Left ventricle myocardium inferior (tissue), 1 donor: ENCODE measurements around the gene GRM8. TPM values are rescaled to one million over a fixed set of nuclear protein-coding genes. Genes with fewer than 3 reads are reported as not detected.

ENCODE experiments used
- DNase-seq: peaks from one replicate; pipeline ENCODE4 v3.0.0-alpha.2; 2020
- H3K27ac ChIP-seq: fragments of 200-600 bp; replicated peaks from 2 replicates; pipeline ENCODE4 v1.8.0; 2021
- H3K27me3 ChIP-seq: fragments of 200-600 bp; 2 replicates; pipeline ENCODE4 v1.8.0; 2021; ENCODE audit warnings: low read depth
- H3K36me3 ChIP-seq: fragments of 200-600 bp; 2 replicates; pipeline ENCODE4 v1.8.0; 2021
- H3K4me1 ChIP-seq: fragments of 200-600 bp; 2 replicates; pipeline ENCODE4 v1.8.0; 2021
- H3K4me3 ChIP-seq: fragments of 200-600 bp; 2 replicates; pipeline ENCODE4 v1.8.0; 2021; ENCODE audit warnings: mild to moderate bottlenecking, moderate library complexity
- H3K9me3 ChIP-seq: fragments of 200-600 bp; replicated peaks from 2 replicates; pipeline ENCODE4 v1.8.0; 2021
- intact Hi-C: fragments of 100-400 bp; cut with micrococcal nuclease; formaldehyde crosslinking; loops from one replicate; pipeline ENCODE4 v1.11.0; 2022
- total RNA-seq: library from RNA; stranded (reverse); fragmentation: NEBNext Ultra II Directional; extraction: Animal tissue kit (Norgen Biotek cat#: 25700); gene quantifications from one replicate; pipeline ENCODE4 v1.2.1, GENCODE V29; 2021
- TF ChIP-seq, protein P1 (sequence below): fragments of 200-600 bp; IDR thresholded peaks from 2 replicates; pipeline ENCODE4 v1.8.0; 2021; ENCODE audit warnings: antibody characterized with exemption, mild to moderate bottlenecking, borderline replicate concordance
- donor health status: DM: no; HTN: yes; CAD: no; lungs with severe emphysema.

The GRM8 gene
- total RNA-seq, 1 donor from 2014 or later = 0.69 TPM

DNA sequence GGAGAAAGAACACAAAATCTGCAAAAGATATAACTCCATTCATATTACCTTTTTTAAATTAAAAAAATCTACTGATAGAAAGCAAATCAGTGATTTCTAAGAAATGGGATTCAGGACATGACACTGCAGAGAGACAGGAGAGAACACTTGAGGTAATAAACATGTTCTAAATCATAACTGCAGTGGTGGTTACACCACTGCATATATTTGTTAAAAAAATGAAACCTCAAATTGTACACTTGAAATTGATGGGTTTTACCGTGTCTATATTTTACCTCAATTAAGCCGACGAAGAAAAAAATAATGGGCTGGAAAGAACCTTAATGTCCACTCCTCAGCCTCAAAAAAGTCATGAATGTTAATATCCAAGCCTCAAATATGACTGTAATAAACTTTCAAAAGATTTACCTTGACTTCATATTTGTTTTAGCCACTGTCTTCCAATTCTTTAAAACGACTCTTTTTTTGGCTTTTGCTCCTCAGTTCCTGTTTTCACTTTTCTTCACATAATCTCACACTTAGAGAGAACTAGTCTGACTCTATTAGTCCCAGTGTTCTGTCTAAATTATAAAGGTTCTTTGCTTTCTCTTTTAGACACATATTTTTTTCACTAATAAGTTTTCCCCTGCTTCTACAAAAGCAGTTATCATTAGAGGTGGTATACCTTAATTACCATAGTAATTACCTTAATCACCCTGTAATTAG is 502.4 kb downstream of the GRM8 start:
- Histone ChIP-seq H3K9me3 (no peaks in the 10 kb centered on the region), H3K36me3 (no peaks in the 10 kb centered on the region), H3K4me3 (no peak overlapping the region), H3K27ac (no peak overlapping the region), H3K27me3 (no peaks in the 10 kb centered on the region), H3K4me1 (no peaks in the 10 kb centered on the region)
- intact Hi-C loops = no loop called here
- no peak for DNase-seq
- TF ChIP-seq, protein P1, sequence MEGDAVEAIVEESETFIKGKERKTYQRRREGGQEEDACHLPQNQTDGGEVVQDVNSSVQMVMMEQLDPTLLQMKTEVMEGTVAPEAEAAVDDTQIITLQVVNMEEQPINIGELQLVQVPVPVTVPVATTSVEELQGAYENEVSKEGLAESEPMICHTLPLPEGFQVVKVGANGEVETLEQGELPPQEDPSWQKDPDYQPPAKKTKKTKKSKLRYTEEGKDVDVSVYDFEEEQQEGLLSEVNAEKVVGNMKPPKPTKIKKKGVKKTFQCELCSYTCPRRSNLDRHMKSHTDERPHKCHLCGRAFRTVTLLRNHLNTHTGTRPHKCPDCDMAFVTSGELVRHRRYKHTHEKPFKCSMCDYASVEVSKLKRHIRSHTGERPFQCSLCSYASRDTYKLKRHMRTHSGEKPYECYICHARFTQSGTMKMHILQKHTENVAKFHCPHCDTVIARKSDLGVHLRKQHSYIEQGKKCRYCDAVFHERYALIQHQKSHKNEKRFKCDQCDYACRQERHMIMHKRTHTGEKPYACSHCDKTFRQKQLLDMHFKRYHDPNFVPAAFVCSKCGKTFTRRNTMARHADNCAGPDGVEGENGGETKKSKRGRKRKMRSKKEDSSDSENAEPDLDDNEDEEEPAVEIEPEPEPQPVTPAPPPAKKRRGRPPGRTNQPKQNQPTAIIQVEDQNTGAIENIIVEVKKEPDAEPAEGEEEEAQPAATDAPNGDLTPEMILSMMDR = no peak

- Histone ChIP-seq H3K9me3 (peaks cover 5% of the 10 kb centered on the region), H3K36me3 (no peaks in the 10 kb centered on the region), H3K4me1 (no peaks in the 10 kb centered on the region), H3K4me3 (no peak overlapping the region), H3K27me3 (no peaks in the 10 kb centered on the region), H3K27ac (no peak overlapping the region)
- intact Hi-C loops = no loop called here
- DNase-seq = no peak
- TF ChIP-seq, protein P1 = no peak
These were observed 523.8 kb downstream of the GRM8 start for GRCh38 chr7:126728967-126729366.

GRCh38 chr7:126727930-126728391 is 524.8 kb downstream of the GRM8 start:
- Histone ChIP-seq H3K4me3 (no peak overlapping the region), H3K4me1 (no peaks in the 10 kb centered on the region), H3K9me3 (peaks cover 5% of the 10 kb centered on the region), H3K36me3 (no peaks in the 10 kb centered on the region), H3K27ac (no peak overlapping the region), H3K27me3 (no peaks in the 10 kb centered on the region)
- TF ChIP-seq, protein P1 = no peak
- DNase-seq = no peak
- intact Hi-C loops = no loop called here

GRCh38 chr7:126723966-126724544 is 528.7 kb downstream of the GRM8 start:
- TF ChIP-seq, protein P1 = no peak
- Histone ChIP-seq H3K9me3 (peaks cover 5% of the 10 kb centered on the region), H3K36me3 (no peaks in the 10 kb centered on the region)

GRCh38 chr7:126720232-126720631 is 532.5 kb downstream of the GRM8 start:
- Histone ChIP-seq H3K4me3 (no peak overlapping the region), H3K36me3 (no peaks in the 10 kb centered on the region), H3K9me3 (peaks cover 1% of the 10 kb centered on the region), H3K27me3 (no peaks in the 10 kb centered on the region), H3K27ac (no peak overlapping the region), H3K4me1 (no peaks in the 10 kb centered on the region)
- intact Hi-C loops = no loop called here
- no peak for DNase-seq
- TF ChIP-seq, protein P1 = no peak

More at GRCh38 chr7:126723966-126724544, 528.7 kb downstream of the GRM8 start:
- Histone ChIP-seq H3K27me3 (no peaks in the 10 kb centered on the region), H3K27ac (no peak overlapping the region), H3K4me3 (no peak overlapping the region), H3K4me1 (no peaks in the 10 kb centered on the region)
- no peak for DNase-seq
- intact Hi-C loops = no loop called here
